ENCODE results near the gene PDXDC1. TPM values are rescaled to one million over a fixed set of nuclear protein-coding genes. Genes with fewer than 3 reads are reported as not detected.

The PDXDC1 gene
- total RNA-seq, 1 experiment from 2014 or later = 107 TPM

GRCh38 chr16:15037003-15037402 is 62.2 kb downstream of the PDXDC1 start:
- ChIA-PET POLR2A (no interaction called here), CTCF (no interaction called here)
- no peaks in the 10 kb centered on the region for H3K4me1 Mint-ChIP-seq
- H3K9me3 Mint-ChIP-seq = no peaks in the 10 kb centered on the region
- no peak for TF ChIP-seq ZNF317 (CRISPR knock-in tag; IDR thresholded peaks at IDR 0.05; ENCODE audit: borderline replicate concordance, low read depth)
- TF ChIP-seq SOX15 (CRISPR knock-in tag; IDR thresholded peaks at IDR 0.05) = no peak
- no peak for TF ChIP-seq OVOL2 (CRISPR knock-in tag; IDR thresholded peaks at IDR 0.05; ENCODE audit: borderline replicate concordance)
- no peak for TF ChIP-seq RELA (CRISPR knock-in tag; IDR thresholded peaks at IDR 0.05; ENCODE audit: borderline replicate concordance)
- TF ChIP-seq, protein P1, sequence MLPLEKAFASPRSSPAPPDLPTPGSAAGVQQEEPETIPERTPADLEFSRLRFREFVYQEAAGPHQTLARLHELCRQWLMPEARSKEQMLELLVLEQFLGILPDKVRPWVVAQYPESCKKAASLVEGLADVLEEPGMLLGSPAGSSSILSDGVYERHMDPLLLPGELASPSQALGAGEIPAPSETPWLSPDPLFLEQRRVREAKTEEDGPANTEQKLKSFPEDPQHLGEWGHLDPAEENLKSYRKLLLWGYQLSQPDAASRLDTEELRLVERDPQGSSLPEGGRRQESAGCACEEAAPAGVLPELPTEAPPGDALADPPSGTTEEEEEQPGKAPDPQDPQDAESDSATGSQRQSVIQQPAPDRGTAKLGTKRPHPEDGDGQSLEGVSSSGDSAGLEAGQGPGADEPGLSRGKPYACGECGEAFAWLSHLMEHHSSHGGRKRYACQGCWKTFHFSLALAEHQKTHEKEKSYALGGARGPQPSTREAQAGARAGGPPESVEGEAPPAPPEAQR (CRISPR knock-in tag; IDR thresholded peaks at IDR 0.05) = no peak
- no peak for TF ChIP-seq NFYB (CRISPR knock-in tag; conservative IDR thresholded peaks at IDR 0.05; ENCODE audit: low read depth)
- no peak for TF ChIP-seq IRF2 (CRISPR knock-in tag; IDR thresholded peaks at IDR 0.05; ENCODE audit: borderline replicate concordance, low read depth)
- TF ChIP-seq ZBTB43 (CRISPR knock-in tag; IDR thresholded peaks at IDR 0.05) = no peak
- no peak for TF ChIP-seq ZNF263 (CRISPR knock-in tag; IDR thresholded peaks at IDR 0.05; ENCODE audit: low read depth)
- no peak for TF ChIP-seq KAT7 (CRISPR knock-in tag; IDR thresholded peaks at IDR 0.05; ENCODE audit: borderline replicate concordance)
- TF ChIP-seq NR1H2 (CRISPR knock-in tag; IDR thresholded peaks at IDR 0.05) = no peak
- no peak for TF ChIP-seq ATF6 (CRISPR knock-in tag; IDR thresholded peaks at IDR 0.05)
- TF ChIP-seq, protein P2, sequence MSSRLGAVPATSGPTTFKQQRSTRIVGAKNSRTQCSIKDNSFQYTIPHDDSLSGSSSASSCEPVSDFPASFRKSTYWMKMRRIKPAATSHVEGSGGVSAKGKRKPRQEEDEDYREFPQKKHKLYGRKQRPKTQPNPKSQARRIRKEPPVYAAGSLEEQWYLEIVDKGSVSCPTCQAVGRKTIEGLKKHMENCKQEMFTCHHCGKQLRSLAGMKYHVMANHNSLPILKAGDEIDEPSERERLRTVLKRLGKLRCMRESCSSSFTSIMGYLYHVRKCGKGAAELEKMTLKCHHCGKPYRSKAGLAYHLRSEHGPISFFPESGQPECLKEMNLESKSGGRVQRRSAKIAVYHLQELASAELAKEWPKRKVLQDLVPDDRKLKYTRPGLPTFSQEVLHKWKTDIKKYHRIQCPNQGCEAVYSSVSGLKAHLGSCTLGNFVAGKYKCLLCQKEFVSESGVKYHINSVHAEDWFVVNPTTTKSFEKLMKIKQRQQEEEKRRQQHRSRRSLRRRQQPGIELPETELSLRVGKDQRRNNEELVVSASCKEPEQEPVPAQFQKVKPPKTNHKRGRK (CRISPR knock-in tag; IDR thresholded peaks at IDR 0.05; ENCODE audit: borderline replicate concordance) = no peak
- no peak for TF ChIP-seq MLX (CRISPR knock-in tag; IDR thresholded peaks at IDR 0.05)
- TF ChIP-seq CREB1 (CRISPR knock-in tag; IDR thresholded peaks at IDR 0.05) = no peak
- no peak for TF ChIP-seq ARID4B (CRISPR knock-in tag; IDR thresholded peaks at IDR 0.05; ENCODE audit: borderline replicate concordance)
- TF ChIP-seq FOXP1 (CRISPR knock-in tag; IDR thresholded peaks at IDR 0.05; ENCODE audit: borderline replicate concordance) = no peak
- no peak for TF ChIP-seq JAZF1 (CRISPR knock-in tag; IDR thresholded peaks at IDR 0.05)
- no peak for TF ChIP-seq EMX1 (CRISPR knock-in tag; IDR thresholded peaks at IDR 0.05)
- peaks cover 77% of the 10 kb centered on the region for H3K36me3 Mint-ChIP-seq
- no peak overlapping the region for H3K27ac Mint-ChIP-seq
- no peaks in the 10 kb centered on the region for H3K27me3 Mint-ChIP-seq (ENCODE audit: low read depth)
- no peak overlapping the region for H3K4me3 Mint-ChIP-seq
- DNase-seq (ENCODE audit: low spot score) (no peak), ATAC-seq (no peak)
